ENCODE measurements around the gene SCYGR2.

SCYGR2 gene

GRCh38 chr2:227623226-227623625 is 24.5 kb downstream of the SCYGR2 start:
- H3K36me3 ChIP-seq (ENCODE audit: control insufficient read depth in 2 of 2, insufficient read depth in 1 of 2, low read length in 2 of 2) = no peaks in the 10 kb centered on the region
- POLR2A ChIA-PET = no interaction called here

GRCh38 chr2:227625420-227625819 is 26.7 kb downstream of the SCYGR2 start:
- H3K9me3 ChIP-seq (ENCODE audit: control insufficient read depth, insufficient read depth, low read depth, low read length) = no peaks in the 10 kb centered on the region
- POLR2A ChIA-PET = no interaction called here
- CTCF ChIA-PET = interaction anchor here (0.7 kb wide), 1 partner anchor 136 kb away, joined by 4 read pairs; no protein-coding TSS in a partner anchor
- H3K4me3 ChIP-seq (ENCODE audit: low read depth, low read length) = no peak overlapping the region
- no peak overlapping the region for H3K27ac ChIP-seq (ENCODE audit: extremely low read depth, low read depth, low read length)
- TF ChIP-seq ZNF596 (tag by site-specific recombination; IDR thresholded peaks at IDR 0.05) (no peak), YY2 (tag by site-specific recombination; IDR thresholded peaks at IDR 0.05) (no peak), ZNF610 (tag by site-specific recombination; IDR thresholded peaks at IDR 0.05; ENCODE audit: borderline replicate concordance) (no peak), RBAK (tag by site-specific recombination; IDR thresholded peaks at IDR 0.05) (no peak), AEBP2 (tag by site-specific recombination; IDR thresholded peaks at IDR 0.05; ENCODE audit: borderline replicate concordance) (no peak), YY1 (tag by site-specific recombination; IDR thresholded peaks at IDR 0.05) (no peak), ZNF664 (tag by site-specific recombination; IDR thresholded peaks at IDR 0.05) (no peak), ZNF677 (tag by site-specific recombination; IDR thresholded peaks at IDR 0.05) (no peak)
- H3K36me3 ChIP-seq (ENCODE audit: control insufficient read depth in 2 of 2, insufficient read depth in 1 of 2, low read length in 2 of 2) = no peaks in the 10 kb centered on the region
- no peaks in the 10 kb centered on the region for H3K4me1 ChIP-seq (ENCODE audit: control insufficient read depth, insufficient read depth, low read length)

More at GRCh38 chr2:227623226-227623625, 24.5 kb downstream of the SCYGR2 start:
- CTCF ChIA-PET = no interaction called here
- Histone ChIP-seq H3K9me3 (ENCODE audit: control insufficient read depth, insufficient read depth, low read depth, low read length) (no peaks in the 10 kb centered on the region), H3K4me3 (ENCODE audit: low read depth, low read length) (no peak overlapping the region), H3K27ac (ENCODE audit: extremely low read depth, low read depth, low read length) (no peak overlapping the region), H3K4me1 (ENCODE audit: control insufficient read depth, insufficient read depth, low read length) (no peaks in the 10 kb centered on the region)
- TF ChIP-seq ZNF10 (tag by site-specific recombination; IDR thresholded peaks at IDR 0.05) (no peak), ZNF677 (tag by site-specific recombination; IDR thresholded peaks at IDR 0.05) (no peak), PBX3 (CRISPR knock-in tag; IDR thresholded peaks at IDR 0.05) (no peak)

GRCh38 chr2:227626580-227627151 is 28.0 kb downstream of the SCYGR2 start:
- ChIA-PET POLR2A (no interaction called here), CTCF (no interaction called here)
- H3K9me3 ChIP-seq (ENCODE audit: control insufficient read depth, insufficient read depth, low read depth, low read length) = no peaks in the 10 kb centered on the region
- H3K4me1 ChIP-seq (ENCODE audit: control insufficient read depth, insufficient read depth, low read length) = no peaks in the 10 kb centered on the region
- H3K27ac ChIP-seq (ENCODE audit: extremely low read depth, low read depth, low read length) = no peak overlapping the region
- H3K4me3 ChIP-seq (ENCODE audit: low read depth, low read length) = no peak overlapping the region
- TF ChIP-seq ZNF792 (tag by site-specific recombination; IDR thresholded peaks at IDR 0.05) (no peak), ZNF658 (tag by site-specific recombination; IDR thresholded peaks at IDR 0.05) (no peak)
- no peaks in the 10 kb centered on the region for H3K36me3 ChIP-seq (ENCODE audit: control insufficient read depth in 2 of 2, insufficient read depth in 1 of 2, low read length in 2 of 2)

GRCh38 chr2:227627769-227628168 is 29.1 kb downstream of the SCYGR2 start:
- Histone ChIP-seq H3K36me3 (ENCODE audit: control insufficient read depth in 2 of 2, insufficient read depth in 1 of 2, low read length in 2 of 2) (no peaks in the 10 kb centered on the region), H3K9me3 (ENCODE audit: control insufficient read depth, insufficient read depth, low read depth, low read length) (no peaks in the 10 kb centered on the region), H3K4me1 (ENCODE audit: control insufficient read depth, insufficient read depth, low read length) (no peaks in the 10 kb centered on the region), H3K4me3 (ENCODE audit: low read depth, low read length) (no peak overlapping the region), H3K27ac (ENCODE audit: extremely low read depth, low read depth, low read length) (no peak overlapping the region)
- CTCF ChIA-PET = interaction anchor here (0.6 kb wide), 1 partner anchor 26 kb away, joined by 3 read pairs; no protein-coding TSS in a partner anchor
- POLR2A ChIA-PET = no interaction called here
- TF ChIP-seq ZNF112 (tag by site-specific recombination; IDR thresholded peaks at IDR 0.05) (no peak), ZNF488 (tag by site-specific recombination; IDR thresholded peaks at IDR 0.05) (no peak), ZNF585B (tag by site-specific recombination; IDR thresholded peaks at IDR 0.05) (no peak), ZNF624 (tag by site-specific recombination; IDR thresholded peaks at IDR 0.05) (no peak), ZFHX2 (tag by site-specific recombination; conservative IDR thresholded peaks at IDR 0.05) (no peak), KLF7 (tag by site-specific recombination; IDR thresholded peaks at IDR 0.05; ENCODE audit: borderline replicate concordance) (no peak), ZNF549 (tag by site-specific recombination; IDR thresholded peaks at IDR 0.05) (no peak), GLIS1 (tag by site-specific recombination; IDR thresholded peaks at IDR 0.05) (no peak), ZNF248 (tag by site-specific recombination; IDR thresholded peaks at IDR 0.05) (no peak), GFI1B (tag by site-specific recombination; IDR thresholded peaks at IDR 0.05) (no peak), ZNF140 (tag by site-specific recombination; IDR thresholded peaks at IDR 0.05) (no peak), ZNF423 (tag by site-specific recombination; IDR thresholded peaks at IDR 0.05) (no peak), HIC1 (tag by site-specific recombination; IDR thresholded peaks at IDR 0.05) (no peak)

Data from HEK293 (cell line).